ENCODE results near the gene SPRYD3.

The SPRYD3 gene

GRCh38 chr12:53067993-53068770 is 11.0 kb downstream of the SPRYD3 start:
- no peaks in the 10 kb centered on the region for H3K27me3 Mint-ChIP-seq
- peak overlapping the region; percentile 57 for H3K27ac Mint-ChIP-seq (ENCODE audit: low read depth)
- no peaks in the 10 kb centered on the region for H3K9me3 Mint-ChIP-seq
- H3K4me1 Mint-ChIP-seq: peaks cover 32% of the 10 kb centered on the region
- no peak for DNase-seq (ENCODE audit: low spot score in 2 of 2)
- peaks cover 40% of the 10 kb centered on the region for H3K36me3 Mint-ChIP-seq (ENCODE audit: insufficient read depth)
- no peak for ATAC-seq (replicated peaks; ENCODE audit: extremely low read depth, poor library complexity, severe bottlenecking)
- no peak overlapping the region for H3K4me3 Mint-ChIP-seq

GRCh38 chr12:53067074-53067992 is 11.9 kb downstream of the SPRYD3 start:
- Mint-ChIP-seq H3K27ac (ENCODE audit: low read depth) (peak overlapping the region; percentile 70), H3K4me1 (peaks cover 27% of the 10 kb centered on the region), H3K27me3 (no peaks in the 10 kb centered on the region), H3K36me3 (ENCODE audit: insufficient read depth) (peaks cover 38% of the 10 kb centered on the region), H3K4me3 (no peak overlapping the region), H3K9me3 (no peaks in the 10 kb centered on the region)
- ATAC-seq (replicated peaks; ENCODE audit: extremely low read depth, poor library complexity, severe bottlenecking) (no peak), DNase-seq (ENCODE audit: low spot score in 2 of 2) (no peak)

DNA sequence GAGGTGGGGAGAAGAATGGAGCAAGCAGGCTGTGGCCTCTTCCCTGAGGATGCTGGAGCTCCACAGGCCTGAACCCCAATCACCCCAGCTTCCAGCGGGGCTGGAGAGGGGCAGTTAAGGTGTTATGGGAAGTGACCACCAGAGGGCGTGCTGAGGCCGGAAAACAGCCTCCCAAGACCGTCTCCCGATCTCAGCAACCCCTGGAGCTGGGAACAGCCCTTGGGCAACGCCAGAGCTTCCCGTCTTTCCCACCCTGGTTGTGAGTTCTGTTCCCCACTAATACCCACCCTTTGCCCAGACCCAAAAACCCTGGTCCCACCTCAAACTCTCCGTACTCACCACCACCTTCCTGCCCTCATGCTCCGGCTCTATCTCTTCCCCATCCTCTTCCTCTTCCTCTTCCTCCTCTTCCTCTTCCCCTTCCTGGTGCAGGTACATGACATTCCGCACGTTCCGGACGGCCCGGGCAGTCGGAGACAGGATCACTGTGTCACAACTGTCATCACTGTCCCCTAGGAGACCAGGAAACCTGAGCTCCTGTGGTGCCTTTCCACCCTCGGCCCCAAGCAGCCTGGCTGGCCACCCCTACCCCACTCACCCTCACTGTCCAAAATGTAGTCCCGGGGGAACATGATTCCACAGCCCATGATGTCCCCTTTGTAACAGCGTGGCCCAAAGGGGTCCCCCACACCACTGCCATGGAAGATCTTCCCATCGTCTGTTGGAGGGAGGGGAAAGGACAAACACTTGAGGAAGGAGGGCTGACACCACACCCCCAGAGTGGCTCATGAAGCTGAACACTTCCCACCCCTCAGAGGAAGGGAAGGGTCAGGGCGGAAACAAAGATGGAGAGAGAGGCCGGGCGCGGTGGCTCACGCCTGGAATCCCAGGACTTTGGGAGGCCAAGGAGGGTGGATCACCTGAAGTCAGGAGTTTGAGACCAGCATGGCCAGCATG is 12.9 kb downstream of the SPRYD3 start:
- Mint-ChIP-seq H3K36me3 (ENCODE audit: insufficient read depth) (peaks cover 31% of the 10 kb centered on the region), H3K27me3 (no peaks in the 10 kb centered on the region), H3K27ac (ENCODE audit: low read depth) (peak overlapping the region; percentile 70), H3K9me3 (no peaks in the 10 kb centered on the region), H3K4me1 (peaks cover 21% of the 10 kb centered on the region), H3K4me3 (no peak overlapping the region)
- DNase-seq (ENCODE audit: low spot score in 2 of 2) (peak in 1 of 2 donors; percentile 67), ATAC-seq (replicated peaks; ENCODE audit: extremely low read depth, poor library complexity, severe bottlenecking) (peak; percentile 49)

- Mint-ChIP-seq H3K27ac (ENCODE audit: low read depth) (peak overlapping the region; percentile 50), H3K9me3 (no peaks in the 10 kb centered on the region), H3K36me3 (ENCODE audit: insufficient read depth) (peaks cover 23% of the 10 kb centered on the region), H3K27me3 (no peaks in the 10 kb centered on the region), H3K4me1 (peaks cover 17% of the 10 kb centered on the region), H3K4me3 (no peak overlapping the region)
- no peak for ATAC-seq (replicated peaks; ENCODE audit: extremely low read depth, poor library complexity, severe bottlenecking)
- no peak for DNase-seq (ENCODE audit: low spot score in 2 of 2)
These were observed 13.7 kb downstream of the SPRYD3 start for GRCh38 chr12:53065470-53065869.

- Mint-ChIP-seq H3K4me1 (peaks cover 17% of the 10 kb centered on the region), H3K4me3 (no peak overlapping the region), H3K27me3 (no peaks in the 10 kb centered on the region), H3K36me3 (ENCODE audit: insufficient read depth) (peaks cover 20% of the 10 kb centered on the region), H3K27ac (ENCODE audit: low read depth) (peak overlapping the region; percentile 50), H3K9me3 (no peaks in the 10 kb centered on the region)
- DNase-seq (ENCODE audit: low spot score in 2 of 2) (no peak), ATAC-seq (replicated peaks; ENCODE audit: extremely low read depth, poor library complexity, severe bottlenecking) (no peak)
These were observed 14.4 kb downstream of the SPRYD3 start for GRCh38 chr12:53064613-53065436.

- ATAC-seq (replicated peaks; ENCODE audit: extremely low read depth, poor library complexity, severe bottlenecking) (no peak), DNase-seq (ENCODE audit: low spot score in 2 of 2) (no peak)
- Mint-ChIP-seq H3K9me3 (no peaks in the 10 kb centered on the region), H3K36me3 (ENCODE audit: insufficient read depth) (peaks cover 19% of the 10 kb centered on the region), H3K4me3 (no peak overlapping the region), H3K4me1 (peaks cover 17% of the 10 kb centered on the region), H3K27me3 (no peaks in the 10 kb centered on the region), H3K27ac (ENCODE audit: low read depth) (no peak overlapping the region)
These were observed 15.2 kb downstream of the SPRYD3 start for GRCh38 chr12:53063708-53064612.

- Mint-ChIP-seq H3K27ac (ENCODE audit: low read depth) (no peak overlapping the region), H3K4me3 (no peak overlapping the region), H3K36me3 (ENCODE audit: insufficient read depth) (peaks cover 16% of the 10 kb centered on the region), H3K4me1 (peaks cover 17% of the 10 kb centered on the region), H3K27me3 (no peaks in the 10 kb centered on the region), H3K9me3 (no peaks in the 10 kb centered on the region)
- ATAC-seq (replicated peaks; ENCODE audit: extremely low read depth, poor library complexity, severe bottlenecking) (no peak), DNase-seq (ENCODE audit: low spot score in 2 of 2) (no peak)
These were observed 16.0 kb downstream of the SPRYD3 start for GRCh38 chr12:53062977-53063707.

- ATAC-seq (replicated peaks; ENCODE audit: extremely low read depth, poor library complexity, severe bottlenecking) (no peak), DNase-seq (ENCODE audit: low spot score in 2 of 2) (no peak)
- Mint-ChIP-seq H3K4me1 (peaks cover 17% of the 10 kb centered on the region), H3K36me3 (ENCODE audit: insufficient read depth) (peaks cover 14% of the 10 kb centered on the region), H3K27me3 (no peaks in the 10 kb centered on the region), H3K4me3 (no peak overlapping the region), H3K27ac (ENCODE audit: low read depth) (no peak overlapping the region), H3K9me3 (no peaks in the 10 kb centered on the region)
These were observed 16.9 kb downstream of the SPRYD3 start for GRCh38 chr12:53062011-53062961.

- ATAC-seq (replicated peaks; ENCODE audit: extremely low read depth, poor library complexity, severe bottlenecking): no peak
- no peak overlapping the region for H3K4me3 Mint-ChIP-seq
These were observed 17.7 kb downstream of the SPRYD3 start for GRCh38 chr12:53061404-53062010.

More at GRCh38 chr12:53061404-53062010, 17.7 kb downstream of the SPRYD3 start:
- H3K27ac Mint-ChIP-seq (ENCODE audit: low read depth): peak overlapping the region; percentile 22
- H3K4me1 Mint-ChIP-seq: peaks cover 17% of the 10 kb centered on the region
- no peak for DNase-seq (ENCODE audit: low spot score in 2 of 2)
- H3K9me3 Mint-ChIP-seq: no peaks in the 10 kb centered on the region
- peaks cover 11% of the 10 kb centered on the region for H3K36me3 Mint-ChIP-seq (ENCODE audit: insufficient read depth)
- no peaks in the 10 kb centered on the region for H3K27me3 Mint-ChIP-seq
